Activated T-cell treated with anti-CD3 and anti-CD28 coated beads, Interleukin-2, amount 50 U/mL, for 4 hours (primary cell): ENCODE data around the gene KIAA0586. TPM values are rescaled to one million over a fixed set of nuclear protein-coding genes. Genes with fewer than 3 reads are reported as not detected.
"Not testable (repeated sequence)": the region's sequence is repeated elsewhere in the genome, so short reads cannot be mapped to it uniquely, and the experiment has no call there.

Source experiments
- ATAC-seq, 2 donors: fragments of 200-7000 bp; cut with Tn5 transposase; one replicate each; pipeline ENCODE4 v1.10.0; 2021
- DNase-seq: peaks from one replicate; pipeline ENCODE4 v3.0.0-alpha.2; 2020
- H3K27me3 Mint-ChIP-seq: one replicate; pipeline ENCODE4 v1.8.0; 2021; ENCODE audit warnings: low read depth, mixed read lengths
- H3K36me3 Mint-ChIP-seq: one replicate; pipeline ENCODE4 v1.8.0; 2022; ENCODE audit warnings: mixed read lengths; ENCODE audit not compliant: insufficient read depth
- H3K4me1 Mint-ChIP-seq: one replicate; pipeline ENCODE4 v1.8.0; 2021; ENCODE audit warnings: low read depth, mixed read lengths
- H3K4me3 Mint-ChIP-seq: one replicate; pipeline ENCODE4 v1.8.0; 2021; ENCODE audit warnings: mild to moderate bottlenecking, moderate library complexity, mixed read lengths
- H3K9me3 Mint-ChIP-seq: one replicate; pipeline ENCODE4 v1.8.0; 2021; ENCODE audit warnings: mixed read lengths
- total RNA-seq, 3 donors: library from RNA; stranded (reverse); gene quantifications; one replicate each; pipeline ENCODE4 v1.2.1, GENCODE V29; 2021

Gene KIAA0586
- total RNA-seq, 3 donors from 2014 or later, result 8.4 to 10.1 (median 9.3) TPM

DNA sequence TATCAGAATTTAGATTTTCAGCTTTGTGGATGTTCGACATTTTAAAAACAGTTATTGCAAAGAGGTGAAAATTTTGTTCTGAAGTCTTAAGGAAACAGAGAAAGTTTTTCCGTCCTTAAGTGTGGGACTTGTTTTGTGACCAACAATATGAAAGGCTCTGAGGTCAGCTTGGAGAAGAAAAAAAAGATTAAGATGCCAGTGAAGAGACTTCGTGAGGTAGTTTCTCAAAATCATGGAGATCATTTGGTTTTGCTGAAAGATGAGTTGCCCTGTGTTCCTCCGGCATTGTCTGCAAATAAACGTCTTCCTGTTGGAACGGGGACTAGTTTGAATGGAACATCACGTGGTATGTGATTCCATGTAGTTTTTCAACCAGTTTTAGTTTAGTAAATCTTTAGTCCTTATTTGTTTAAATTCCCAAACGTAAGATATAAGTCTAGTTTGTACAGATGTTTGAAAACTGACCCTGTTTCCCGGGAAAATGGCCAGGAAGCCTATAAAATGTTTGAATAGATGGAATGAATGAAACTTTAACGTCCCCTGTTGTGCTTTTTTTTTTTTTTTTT is 682 bp downstream of the KIAA0586 start:
- H3K4me3 Mint-ChIP-seq, result peak overlapping the region; percentile 89
- ATAC-seq (no peak), DNase-seq (no peak)
- H3K36me3 Mint-ChIP-seq, result peaks cover 16% of the 10 kb centered on the region
- no peaks in the 10 kb centered on the region for H3K9me3 Mint-ChIP-seq
- peaks cover 40% of the 10 kb centered on the region for H3K4me1 Mint-ChIP-seq
- H3K27me3 Mint-ChIP-seq, result no peaks in the 10 kb centered on the region

DNA sequence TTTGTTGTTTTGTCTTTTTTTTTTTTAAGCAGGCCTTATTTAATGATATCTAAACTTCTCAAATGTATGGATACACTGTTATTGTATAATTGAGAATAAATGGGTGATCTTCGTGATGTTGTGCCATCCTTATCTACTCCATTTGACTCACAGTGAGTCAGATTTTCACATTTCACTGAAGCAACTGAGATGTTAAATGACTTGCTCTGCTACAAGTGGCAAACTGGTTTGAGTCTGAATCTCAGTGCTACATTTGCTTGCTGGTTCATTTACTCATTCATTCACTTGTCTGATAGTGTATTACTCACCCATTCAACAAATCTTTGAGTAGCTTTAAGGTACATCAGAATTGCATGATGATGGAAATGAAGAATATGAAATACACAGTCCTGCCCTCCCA is 2.6 kb downstream of the KIAA0586 start:
- Mint-ChIP-seq H3K4me1 (peaks cover 38% of the 10 kb centered on the region), H3K27me3 (no peaks in the 10 kb centered on the region), H3K9me3 (no peaks in the 10 kb centered on the region), H3K4me3 (peak overlapping the region; percentile 21), H3K36me3 (peaks cover 17% of the 10 kb centered on the region)
- DNase-seq, result no peak
- ATAC-seq, result peak; percentile 76 to 77

DNA sequence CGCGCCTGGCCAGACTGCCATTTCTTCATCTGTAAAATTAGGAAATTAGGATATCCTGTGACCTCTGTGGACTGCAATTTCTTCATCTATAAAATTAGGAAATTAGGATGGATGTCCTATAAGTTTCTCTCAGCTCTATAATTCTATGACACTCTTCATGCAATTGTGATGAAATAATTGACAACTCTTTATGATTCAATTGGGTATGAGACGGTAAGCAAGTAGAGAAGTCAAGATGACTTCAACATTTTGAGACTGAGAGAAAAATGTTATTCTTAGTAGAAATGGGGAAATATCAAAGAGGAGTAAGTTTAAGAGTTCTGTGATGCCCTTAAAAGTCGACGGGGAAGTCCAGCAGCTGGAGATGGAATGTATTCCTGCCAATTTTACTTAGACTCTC is 12.0 kb downstream of the KIAA0586 start:
- peaks cover 34% of the 10 kb centered on the region for H3K36me3 Mint-ChIP-seq
- no peak for DNase-seq
- H3K27me3 Mint-ChIP-seq, result no peaks in the 10 kb centered on the region
- no peak overlapping the region for H3K4me3 Mint-ChIP-seq
- H3K9me3 Mint-ChIP-seq, result no peaks in the 10 kb centered on the region
- no peak for ATAC-seq
- H3K4me1 Mint-ChIP-seq, result peaks cover 1% of the 10 kb centered on the region

DNA sequence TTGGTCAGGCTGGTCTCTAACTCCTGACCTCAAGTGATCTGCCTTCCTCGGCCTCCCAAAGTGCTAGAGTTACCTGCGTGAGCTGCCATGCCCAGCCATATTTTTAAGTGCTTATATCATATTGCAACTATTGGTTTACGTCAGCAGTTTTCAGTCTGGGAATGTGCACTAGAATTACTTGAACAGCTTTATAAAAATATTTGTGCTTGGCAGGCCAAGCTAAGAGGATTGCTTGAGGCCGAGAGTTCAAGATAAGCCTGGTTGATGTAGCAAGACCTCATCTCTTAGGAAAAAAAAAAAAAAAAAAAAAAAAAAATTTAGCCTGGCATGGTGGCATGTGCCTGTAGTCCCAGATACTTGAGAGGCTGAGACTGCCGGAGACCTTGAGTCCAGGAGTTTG is 17.1 kb downstream of the KIAA0586 start:
- H3K9me3 Mint-ChIP-seq, result no peaks in the 10 kb centered on the region

DNA sequence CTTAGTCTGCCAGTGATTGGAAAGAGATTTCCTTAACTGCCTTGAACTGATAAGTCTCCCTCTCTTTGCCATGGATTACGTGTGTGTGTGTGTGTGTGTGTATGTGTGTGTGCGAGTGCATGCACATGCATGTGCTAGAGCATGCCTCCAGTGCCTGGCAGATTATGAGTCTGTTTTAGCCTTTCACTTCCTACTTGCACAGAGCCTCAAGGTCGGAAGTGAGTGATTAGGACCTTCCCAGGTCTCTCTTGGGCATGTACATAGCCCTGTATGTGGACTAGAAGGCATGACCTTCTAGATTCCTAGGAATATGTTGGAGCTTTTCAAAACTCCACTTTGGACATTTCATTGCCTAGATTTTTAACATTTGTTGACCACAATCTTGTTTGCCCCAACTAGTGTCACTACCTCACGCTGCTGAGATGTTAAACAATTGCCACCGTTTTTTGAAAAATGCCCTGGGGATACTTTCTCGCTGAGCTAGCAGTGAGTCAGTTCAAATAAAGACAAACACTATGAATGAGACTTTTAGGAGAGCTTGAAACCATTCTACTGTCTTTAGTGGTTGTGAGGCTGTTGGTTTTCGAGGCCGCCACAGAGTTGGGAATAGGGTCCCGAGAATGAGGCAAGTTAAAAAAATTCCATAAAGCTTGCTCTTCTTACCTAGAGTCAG is 28.2 kb downstream of the KIAA0586 start:
- ATAC-seq (no peak), DNase-seq (no peak)
- Mint-ChIP-seq H3K27me3 (no peaks in the 10 kb centered on the region), H3K9me3 (no peaks in the 10 kb centered on the region), H3K4me3 (no peak overlapping the region), H3K4me1 (peaks cover 2% of the 10 kb centered on the region), H3K36me3 (peaks cover 33% of the 10 kb centered on the region)

More for the DNA sequence above, 17.1 kb downstream of the KIAA0586 start:
- peaks cover 12% of the 10 kb centered on the region for H3K36me3 Mint-ChIP-seq
- no peaks in the 10 kb centered on the region for H3K4me1 Mint-ChIP-seq
- ATAC-seq (no peak), DNase-seq (no peak)
- no peaks in the 10 kb centered on the region for H3K27me3 Mint-ChIP-seq
- H3K4me3 Mint-ChIP-seq, result no peak overlapping the region

DNA sequence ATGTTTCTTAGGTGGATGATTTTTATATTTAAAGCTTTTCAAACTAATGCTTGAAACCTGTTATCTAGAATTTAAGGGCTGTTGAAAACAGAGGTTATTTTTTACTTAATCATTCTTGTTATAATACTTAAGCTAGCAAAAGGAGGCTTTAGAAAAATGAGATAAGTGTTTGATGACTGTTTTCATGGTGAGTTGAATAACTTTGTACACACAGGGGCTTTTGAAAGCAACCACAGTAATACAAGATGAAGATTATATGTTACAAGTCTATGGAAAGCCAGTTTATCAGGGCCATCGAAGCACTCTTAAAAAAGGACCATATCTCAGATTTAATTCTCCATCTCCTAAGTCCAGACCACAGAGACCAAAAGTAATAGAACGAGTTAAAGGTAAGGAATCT is 33.3 kb downstream of the KIAA0586 start:
- DNase-seq, result no peak
- H3K36me3 Mint-ChIP-seq, result peaks cover 29% of the 10 kb centered on the region
- H3K9me3 Mint-ChIP-seq, result no peaks in the 10 kb centered on the region
- ATAC-seq, result no peak
- H3K4me3 Mint-ChIP-seq, result no peak overlapping the region
- H3K27me3 Mint-ChIP-seq, result no peaks in the 10 kb centered on the region
- H3K4me1 Mint-ChIP-seq, result peaks cover 2% of the 10 kb centered on the region

DNA sequence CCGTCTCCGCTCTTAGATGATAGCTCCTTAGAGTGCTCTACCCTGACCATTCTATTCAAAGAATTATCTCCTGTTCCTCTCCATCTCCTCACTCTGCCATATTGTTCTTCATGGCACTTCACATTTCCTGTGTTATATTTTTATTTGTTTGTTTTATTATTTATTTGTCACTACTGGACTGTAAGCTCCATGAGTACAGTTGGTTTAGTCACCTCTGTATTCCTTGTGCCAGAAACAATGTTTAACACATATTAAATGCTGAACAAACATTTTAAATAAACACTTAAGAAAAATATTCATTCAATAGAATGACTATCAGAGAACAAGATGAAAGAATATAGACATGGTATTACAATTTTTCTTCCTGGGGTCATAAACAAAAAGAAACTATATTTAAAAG is 35.6 kb downstream of the KIAA0586 start:
- DNase-seq, result no peak
- ATAC-seq, result no peak
- Mint-ChIP-seq H3K4me3 (no peak overlapping the region), H3K27me3 (no peaks in the 10 kb centered on the region), H3K4me1 (peaks cover 2% of the 10 kb centered on the region), H3K9me3 (no peaks in the 10 kb centered on the region), H3K36me3 (peaks cover 22% of the 10 kb centered on the region)

DNA sequence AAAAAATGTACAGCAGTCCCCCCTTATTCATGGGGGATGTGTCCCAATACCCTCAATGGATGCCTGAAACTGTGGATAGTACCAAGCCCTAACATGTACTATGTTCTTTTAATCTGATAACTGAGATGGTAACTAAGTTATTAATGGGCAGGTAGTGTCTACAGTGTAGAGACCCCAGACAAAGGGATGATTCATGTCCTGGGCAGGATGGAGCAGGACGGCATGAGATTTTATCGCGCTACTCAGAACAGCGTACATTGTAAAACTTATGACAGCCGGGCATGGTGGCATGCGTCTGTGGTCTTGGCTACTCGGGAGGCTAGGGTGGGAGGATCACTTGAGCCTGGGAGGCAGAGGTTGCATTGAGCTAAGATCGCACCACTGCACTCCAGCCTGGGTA is 37.1 kb downstream of the KIAA0586 start:
- Mint-ChIP-seq H3K36me3 (peaks cover 30% of the 10 kb centered on the region), H3K27me3 (no peaks in the 10 kb centered on the region), H3K4me1 (peaks cover 2% of the 10 kb centered on the region), H3K4me3 (no peak overlapping the region), H3K9me3 (no peaks in the 10 kb centered on the region)
- ATAC-seq (no peak), DNase-seq (no peak)

DNA sequence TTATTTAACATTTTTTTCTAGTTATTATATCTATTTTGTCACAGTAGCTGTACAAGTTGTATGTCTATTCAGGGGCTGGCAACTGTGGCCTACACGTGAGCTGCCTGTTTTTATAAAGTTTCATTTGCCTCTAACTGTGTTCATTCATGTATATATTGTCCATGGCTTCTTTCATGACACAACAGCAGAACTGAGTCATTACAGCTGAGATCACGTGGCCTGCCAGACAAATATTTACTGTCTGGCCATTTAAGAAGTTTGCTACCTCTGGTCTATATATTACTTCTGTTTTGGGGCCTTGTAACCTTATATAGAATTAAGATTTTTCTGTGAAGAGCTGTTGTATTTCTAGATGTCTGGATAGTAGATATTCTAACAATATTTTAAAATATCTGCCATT is 37.9 kb downstream of the KIAA0586 start:
- Mint-ChIP-seq H3K4me1 (no peaks in the 10 kb centered on the region), H3K36me3 (peaks cover 28% of the 10 kb centered on the region), H3K4me3 (no peak overlapping the region), H3K9me3 (no peaks in the 10 kb centered on the region), H3K27me3 (no peaks in the 10 kb centered on the region)
- DNase-seq, result no peak
- no peak for ATAC-seq

DNA sequence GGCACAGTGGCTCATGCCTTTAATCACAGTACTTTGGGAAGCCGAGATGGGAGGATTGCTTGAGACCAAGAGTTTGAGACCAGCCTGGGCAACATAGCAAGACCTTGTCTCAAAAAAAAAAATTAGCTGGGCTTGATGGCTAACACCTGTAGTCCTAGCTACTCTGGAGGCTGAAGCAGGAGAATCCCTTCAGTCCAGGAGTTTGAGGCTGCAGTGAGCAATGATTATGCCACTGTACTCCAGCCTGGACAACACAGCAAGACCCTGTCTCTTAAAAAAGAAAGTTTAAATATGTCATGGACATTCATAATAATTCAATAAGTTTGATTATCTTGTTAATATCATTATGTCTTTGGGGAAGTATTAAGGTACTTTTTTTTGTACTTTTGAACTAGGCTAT is 38.9 kb downstream of the KIAA0586 start:
- ATAC-seq (no peak), DNase-seq (no peak)
- Mint-ChIP-seq H3K36me3 (peaks cover 29% of the 10 kb centered on the region), H3K4me1 (no peaks in the 10 kb centered on the region), H3K4me3 (no peak overlapping the region), H3K27me3 (no peaks in the 10 kb centered on the region), H3K9me3 (no peaks in the 10 kb centered on the region)

DNA sequence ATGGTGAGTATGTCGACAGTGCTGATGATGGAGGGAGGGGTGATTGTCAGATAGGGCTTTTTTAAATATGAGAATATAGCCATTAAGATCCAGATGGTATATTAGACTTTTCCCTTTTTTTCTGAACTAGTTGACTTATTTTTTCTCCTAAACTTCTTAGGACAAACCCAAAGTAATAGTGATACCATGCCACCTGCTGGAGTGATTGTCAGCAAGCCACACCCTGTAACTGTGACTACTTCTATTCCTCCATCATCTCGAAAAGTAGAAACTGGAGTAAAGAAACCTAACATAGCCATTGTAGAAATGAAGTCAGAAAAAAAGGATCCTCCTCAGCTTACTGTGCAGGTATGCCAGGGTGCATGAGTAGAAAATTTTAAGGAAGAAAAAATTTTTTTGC is 40.1 kb downstream of the KIAA0586 start:
- Mint-ChIP-seq H3K27me3 (no peaks in the 10 kb centered on the region), H3K9me3 (no peaks in the 10 kb centered on the region), H3K4me3 (no peak overlapping the region), H3K4me1 (no peaks in the 10 kb centered on the region), H3K36me3 (peaks cover 34% of the 10 kb centered on the region)
- ATAC-seq, result no peak
- DNase-seq, result no peak

DNA sequence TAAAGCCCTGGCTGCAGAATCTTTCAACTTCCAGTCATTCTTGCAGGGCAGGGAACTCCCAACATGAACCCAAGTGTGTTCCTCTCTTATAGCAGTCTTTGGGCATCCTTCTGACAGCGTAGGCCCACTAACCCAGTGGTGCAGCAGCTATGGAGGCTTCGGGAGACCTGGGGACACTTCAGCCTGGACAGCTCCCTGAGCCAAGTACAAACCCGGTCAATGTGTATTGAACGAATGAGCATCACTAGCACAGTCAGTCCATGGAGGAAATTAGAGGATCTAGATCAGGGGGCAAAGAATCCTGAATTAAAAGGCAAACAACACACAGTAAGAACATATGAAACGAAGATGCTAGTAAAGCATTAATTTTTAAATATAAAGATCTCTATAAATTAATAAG is 41.8 kb downstream of the KIAA0586 start:
- no peak for DNase-seq
- Mint-ChIP-seq H3K4me1 (no peaks in the 10 kb centered on the region), H3K27me3 (no peaks in the 10 kb centered on the region), H3K9me3 (no peaks in the 10 kb centered on the region), H3K36me3 (peaks cover 28% of the 10 kb centered on the region), H3K4me3 (no peak overlapping the region)
- ATAC-seq, result no peak

DNA sequence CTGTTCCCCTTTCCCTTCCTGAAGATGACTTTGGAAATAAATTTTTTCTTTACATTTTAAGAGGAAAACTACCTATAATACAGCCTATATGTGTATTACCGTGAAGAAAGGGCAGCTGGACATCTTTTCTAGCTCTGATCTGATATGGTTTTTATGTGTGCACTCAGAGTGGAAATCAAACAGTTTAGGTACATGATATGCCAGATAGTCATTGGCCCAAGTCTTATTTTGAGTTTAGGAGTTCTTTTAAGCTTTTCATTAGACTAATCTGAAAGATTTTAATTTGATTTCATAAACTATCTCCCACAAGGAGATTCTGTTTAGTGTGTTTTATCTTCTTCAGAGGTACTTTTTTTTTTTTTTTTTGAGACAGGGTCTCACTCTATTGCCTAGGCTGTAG is 48.8 kb downstream of the KIAA0586 start:
- no peak for ATAC-seq
- peaks cover 37% of the 10 kb centered on the region for H3K36me3 Mint-ChIP-seq

DNA sequence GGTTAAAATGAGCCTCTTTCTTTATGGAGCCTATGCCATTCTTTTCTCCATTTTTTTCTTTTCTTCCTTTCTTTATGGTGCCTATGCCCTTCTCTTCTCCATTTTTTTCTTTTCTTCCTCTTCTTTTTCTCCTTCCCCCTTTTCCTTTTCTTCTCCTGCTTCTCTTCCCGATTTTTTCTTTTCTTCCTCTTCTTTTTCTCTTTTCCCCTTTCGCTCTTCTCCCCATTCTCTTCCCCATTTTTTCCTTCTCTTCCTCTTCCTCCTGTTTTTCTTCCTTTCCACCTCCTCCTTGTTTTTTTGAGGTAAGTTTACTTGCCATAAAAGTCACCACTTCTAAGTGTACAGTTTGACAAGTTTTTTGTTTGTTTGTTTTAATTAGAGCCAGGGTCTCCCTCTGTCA is 50.1 kb downstream of the KIAA0586 start:
- Mint-ChIP-seq H3K36me3 (peaks cover 32% of the 10 kb centered on the region), H3K27me3 (no peaks in the 10 kb centered on the region), H3K4me3 (no peak overlapping the region), H3K9me3 (no peaks in the 10 kb centered on the region), H3K4me1 (no peaks in the 10 kb centered on the region)
- no peak for DNase-seq
- no peak for ATAC-seq

More for the DNA sequence above, 48.8 kb downstream of the KIAA0586 start:
- no peak for DNase-seq
- Mint-ChIP-seq H3K4me1 (no peaks in the 10 kb centered on the region), H3K9me3 (no peaks in the 10 kb centered on the region), H3K27me3 (no peaks in the 10 kb centered on the region), H3K4me3 (no peak overlapping the region)

DNA sequence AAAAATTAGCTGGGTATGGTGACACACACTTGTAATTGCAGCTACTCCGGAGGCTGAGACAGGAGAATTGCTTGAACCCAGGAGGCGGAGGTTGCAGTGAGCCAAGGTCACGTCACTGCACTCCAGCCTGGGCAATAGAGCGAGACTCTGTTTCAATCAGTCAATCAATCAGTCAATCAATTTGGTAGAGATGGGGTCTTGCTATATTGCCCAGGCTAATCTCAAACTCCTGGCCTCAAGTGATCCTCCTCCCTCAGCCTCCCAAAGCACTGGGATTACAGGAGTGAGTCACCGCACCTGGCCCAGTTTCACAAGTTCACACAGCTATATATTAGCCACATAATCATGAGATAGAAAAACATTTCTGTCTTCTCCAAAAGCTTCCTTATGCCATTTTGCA is 50.8 kb downstream of the KIAA0586 start:
- not testable (repeated sequence) for DNase-seq, H3K9me3 Mint-ChIP-seq, H3K4me1 Mint-ChIP-seq, H3K4me3 Mint-ChIP-seq, H3K27me3 Mint-ChIP-seq, ATAC-seq
- H3K36me3 Mint-ChIP-seq, result peaks cover 32% of the 10 kb centered on the region
